K562 (cell line): ENCODE measurements around the gene TTC32. TPM values are rescaled to one million over a fixed set of nuclear protein-coding genes. Genes with fewer than 3 reads are reported as not detected.

Experiments
- ADNP ChIP-seq: fragments of 200-800 bp; sonication (Bioruptor generic); IDR thresholded peaks from 2 replicates; pipeline ENCODE4 v1.6.1; 2016; ENCODE audit warnings: missing genetic modification characterization, missing compliant biosample characterization
- ARID1B ChIP-seq: fragments of 450-650 bp; IDR thresholded peaks from 2 replicates; pipeline ENCODE4 v1.6.1; 2016; ENCODE audit warnings: antibody characterized with exemption, mild to moderate bottlenecking, inconsistent platforms
- CREBBP ChIP-seq: IDR thresholded peaks from one replicate; pipeline ENCODE4 v1.6.1; 2012; ENCODE audit warnings: low read depth, mild to moderate bottlenecking, control low read depth, inconsistent platforms, low read length
- DPF2 ChIP-seq: fragments of 450-650 bp; IDR thresholded peaks from 2 replicates; pipeline ENCODE4 v1.6.1; 2016
- EP300 ChIP-seq: IDR thresholded peaks from 2 replicates; pipeline ENCODE4 v1.6.1; 2012; ENCODE audit warnings: low read length, improper control_type of control experiment
- EP400 ChIP-seq: fragments of 450-650 bp; IDR thresholded peaks from 2 replicates; pipeline ENCODE4 v1.6.1; 2017; ENCODE audit warnings: antibody characterized with exemption, mild to moderate bottlenecking, moderate library complexity
- FOXA3 ChIP-seq, 2 experiments: fragments of 450-650 bp in 1 of 2; sonication (generic) in 1 of 2; formaldehyde crosslinking; IDR thresholded peaks in 1 of 2; conservative IDR thresholded peaks in 1 of 2; 2 replicates each; pipeline versions ENCODE4 v1.4.0 to v1.8.0; 2020 to 2022; ENCODE audit warnings: mild to moderate bottlenecking in 2 of 2, missing genetic modification reagents in 1 of 2
- FOXJ2 ChIP-seq: fragments of 200-800 bp; sonication (Bioruptor generic); IDR thresholded peaks from 2 replicates; pipeline ENCODE4 v1.6.1; 2016; ENCODE audit warnings: missing genetic modification characterization, missing compliant biosample characterization
- HSF4 ChIP-seq: fragments of 250-450 bp; sonication (Bioruptor Pico); IDR thresholded peaks from 2 replicates; pipeline ENCODE4 v2.1.2; 2022; ENCODE audit warnings: mild to moderate bottlenecking, moderate library complexity, borderline replicate concordance
- LCOR ChIP-seq: sonication (generic); formaldehyde crosslinking; IDR thresholded peaks from 2 replicates; pipeline ENCODE4 v1.8.0; 2022; ENCODE audit warnings: mild to moderate bottlenecking, missing genetic modification reagents
- MTA1 ChIP-seq: fragments of 450-650 bp; IDR thresholded peaks from 2 replicates; pipeline ENCODE4 v1.6.1; 2017; ENCODE audit warnings: borderline replicate concordance
- POLR2AphosphoS2 ChIP-seq: IDR thresholded peaks from 2 replicates; pipeline ENCODE4 v1.6.1; 2012; ENCODE audit warnings: low read length, improper control_type of control experiment
- PTBP1 ChIP-seq: fragments of 200-400 bp; formaldehyde crosslinking; IDR thresholded peaks from 2 replicates; pipeline ENCODE4 v1.6.1; 2017; ENCODE audit warnings: low read depth, low read length
- RUNX1 ChIP-seq: sonication (generic); IDR thresholded peaks from 2 replicates; pipeline ENCODE4 v1.6.1; 2016; ENCODE audit warnings: antibody characterized with exemption, low read depth
- SMARCE1 ChIP-seq: fragments of 450-650 bp; IDR thresholded peaks from 2 replicates; pipeline ENCODE4 v1.7.1; 2016; ENCODE audit warnings: mild to moderate bottlenecking
- SOX6 ChIP-seq: fragments of 450-650 bp; IDR thresholded peaks from 2 replicates; pipeline ENCODE4 v1.6.1; 2014; ENCODE audit warnings: mild to moderate bottlenecking
- TBL1XR1 ChIP-seq, 2 experiments: IDR thresholded peaks; 2 replicates each; pipeline ENCODE4 v1.6.1; 2012; ENCODE audit warnings: improper control_type of control experiment in 2 of 2, low read length in 2 of 2, mild to moderate bottlenecking in 1 of 2
- THRAP3 ChIP-seq: fragments of 450-650 bp; IDR thresholded peaks from 2 replicates; pipeline ENCODE4 v1.6.1; 2016; ENCODE audit warnings: mild to moderate bottlenecking, inconsistent platforms, borderline replicate concordance
- ZNF707 ChIP-seq: fragments of 250-450 bp; sonication (Bioruptor Pico); conservative IDR thresholded peaks from 2 replicates; pipeline ENCODE4 v1.8.0; 2022; ENCODE audit warnings: inconsistent platforms, mild to moderate bottlenecking, moderate library complexity
- ZNF79 ChIP-seq: fragments of 250-450 bp; sonication (Bioruptor Pico); IDR thresholded peaks from 2 replicates; pipeline ENCODE4 v1.4.0; 2020; ENCODE audit warnings: low read depth, mild to moderate bottlenecking, moderate library complexity
- polyA plus RNA-seq, 8 experiments: library from polyadenylated mRNA; depleted of rRNA in 4 of 8; stranded (reverse) in 5 of 8; unstranded in 3 of 8; fragments of >200 nt; fragmentation: Nextera tagmentation in 2 of 8; fragmentation: Illumina TruSeq in 1 of 8; extraction: Ambion mirVana in 2 of 8; extraction: Trizol in 1 of 8; gene quantifications; 2 replicates each; pipeline versions ENCODE4 v1.2.1 to v1.2.3, GENCODE V29; 2011 to 2014; ENCODE audit warnings: inconsistent platforms in 1 of 8, missing spikeins in 1 of 8
- total RNA-seq, 7 experiments: library from RNA; depleted of rRNA in 6 of 7; stranded (reverse); fragments of >200 nt in 6 of 7; fragmentation: Illumina TruSeq in 2 of 7; extraction: Trizol in 2 of 7; gene quantifications; 2 replicates each; pipeline versions ENCODE4 v1.2.1 to v1.2.3, GENCODE V29; 2011 to 2021; ENCODE audit warnings: low replicate concordance in 1 of 7
- TF ChIP-seq, protein P1 (sequence below), 2 experiments: fragments of 450-650 bp; conservative IDR thresholded peaks; 2 replicates each; pipeline ENCODE4 v1.6.1; 2017; ENCODE audit warnings: mild to moderate bottlenecking in 2 of 2, moderate library complexity in 2 of 2
- TF ChIP-seq, protein P2 (sequence below): fragments of 250-450 bp; sonication (Bioruptor Pico); IDR thresholded peaks from 2 replicates; pipeline ENCODE4 v1.4.0; 2020; ENCODE audit warnings: mild to moderate bottlenecking, moderate library complexity

The TTC32 gene
- total and polyA plus RNA-seq, 9 of the 15 experiments (the other 6 are each of a cell fraction or from before 2014, with no cell fraction given): 27.6 to 71.4 (median 52.6) TPM

- TF ChIP-seq, protein P1, sequence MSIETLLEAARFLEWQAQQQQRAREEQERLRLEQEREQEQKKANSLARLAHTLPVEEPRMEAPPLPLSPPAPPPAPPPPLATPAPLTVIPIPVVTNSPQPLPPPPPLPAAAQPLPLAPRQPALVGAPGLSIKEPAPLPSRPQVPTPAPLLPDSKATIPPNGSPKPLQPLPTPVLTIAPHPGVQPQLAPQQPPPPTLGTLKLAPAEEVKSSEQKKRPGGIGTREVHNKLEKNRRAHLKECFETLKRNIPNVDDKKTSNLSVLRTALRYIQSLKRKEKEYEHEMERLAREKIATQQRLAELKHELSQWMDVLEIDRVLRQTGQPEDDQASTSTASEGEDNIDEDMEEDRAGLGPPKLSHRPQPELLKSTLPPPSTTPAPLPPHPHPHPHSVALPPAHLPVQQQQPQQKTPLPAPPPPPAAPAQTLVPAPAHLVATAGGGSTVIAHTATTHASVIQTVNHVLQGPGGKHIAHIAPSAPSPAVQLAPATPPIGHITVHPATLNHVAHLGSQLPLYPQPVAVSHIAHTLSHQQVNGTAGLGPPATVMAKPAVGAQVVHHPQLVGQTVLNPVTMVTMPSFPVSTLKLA (conservative IDR thresholded peaks at IDR 0.05): peak; percentile 29 to 42; a peak in 2 of 4 replicates
- no peak for TF ChIP-seq ADNP (tag)
- TF ChIP-seq SMARCE1: 0 out of 2 replicates have a peak, but pooled peaks have one; percentile 41
- TF ChIP-seq MTA1: no peak; the same call in 1 of the 2 replicates
- 0 out of 2 replicates have a peak, but pooled peaks have one; percentile 13 for TF ChIP-seq THRAP3
- no peak for TF ChIP-seq HSF4 (CRISPR knock-in tag)
- TF ChIP-seq TBL1XR1 (IDR thresholded peaks at IDR 0.05; ENCODE audit: low read length in 2 of 2): peak in 1 of 2 experiments; percentile 24; a peak in 1 of 4 replicates
- TF ChIP-seq POLR2AphosphoS2: no peak
- peak; percentile 22; the same call in 1 of the 2 replicates for TF ChIP-seq ARID1B
- TF ChIP-seq DPF2: peak; percentile 53
- TF ChIP-seq SOX6: peak; percentile 52
- TF ChIP-seq RUNX1: no peak
- TF ChIP-seq PTBP1: no peak
- TF ChIP-seq FOXJ2 (tag): peak; percentile 71; the same call in 1 of the 2 replicates
- no peak for TF ChIP-seq ZNF707 (CRISPR knock-in tag)
- peak in 1 of 2 experiments; percentile 89; a peak in 2 of 4 replicates for TF ChIP-seq FOXA3 (CRISPR knock-in tag; conservative IDR thresholded peaks at IDR 0.05 in 1 of 2, IDR thresholded peaks at IDR 0.05 in 1 of 2)
- TF ChIP-seq CREBBP: no peak
- 0 out of 2 replicates have a peak, but pooled peaks have one; percentile 5 for TF ChIP-seq LCOR
- TF ChIP-seq ZNF79 (CRISPR knock-in tag): no peak
- TF ChIP-seq, protein P2, sequence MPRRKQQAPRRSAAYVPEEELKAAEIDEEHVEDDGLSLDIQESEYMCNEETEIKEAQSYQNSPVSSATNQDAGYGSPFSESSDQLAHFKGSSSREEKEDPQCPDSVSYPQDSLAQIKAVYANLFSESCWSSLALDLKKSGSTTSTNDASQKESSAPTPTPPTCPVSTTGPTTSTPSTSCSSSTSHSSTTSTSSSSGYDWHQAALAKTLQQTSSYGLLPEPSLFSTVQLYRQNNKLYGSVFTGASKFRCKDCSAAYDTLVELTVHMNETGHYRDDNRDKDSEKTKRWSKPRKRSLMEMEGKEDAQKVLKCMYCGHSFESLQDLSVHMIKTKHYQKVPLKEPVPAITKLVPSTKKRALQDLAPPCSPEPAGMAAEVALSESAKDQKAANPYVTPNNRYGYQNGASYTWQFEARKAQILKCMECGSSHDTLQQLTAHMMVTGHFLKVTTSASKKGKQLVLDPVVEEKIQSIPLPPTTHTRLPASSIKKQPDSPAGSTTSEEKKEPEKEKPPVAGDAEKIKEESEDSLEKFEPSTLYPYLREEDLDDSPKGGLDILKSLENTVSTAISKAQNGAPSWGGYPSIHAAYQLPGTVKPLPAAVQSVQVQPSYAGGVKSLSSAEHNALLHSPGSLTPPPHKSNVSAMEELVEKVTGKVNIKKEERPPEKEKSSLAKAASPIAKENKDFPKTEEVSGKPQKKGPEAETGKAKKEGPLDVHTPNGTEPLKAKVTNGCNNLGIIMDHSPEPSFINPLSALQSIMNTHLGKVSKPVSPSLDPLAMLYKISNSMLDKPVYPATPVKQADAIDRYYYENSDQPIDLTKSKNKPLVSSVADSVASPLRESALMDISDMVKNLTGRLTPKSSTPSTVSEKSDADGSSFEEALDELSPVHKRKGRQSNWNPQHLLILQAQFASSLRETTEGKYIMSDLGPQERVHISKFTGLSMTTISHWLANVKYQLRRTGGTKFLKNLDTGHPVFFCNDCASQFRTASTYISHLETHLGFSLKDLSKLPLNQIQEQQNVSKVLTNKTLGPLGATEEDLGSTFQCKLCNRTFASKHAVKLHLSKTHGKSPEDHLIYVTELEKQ (CRISPR knock-in tag): no peak
- TF ChIP-seq EP300: 0 out of 2 replicates have a peak, but pooled peaks have one; percentile 11
- TF ChIP-seq EP400: peak; percentile 16; the same call in 1 of the 2 replicates
Observed at GRCh38 chr2:19899985-19900930, 1.5 kb downstream of the TTC32 start (continued).
